ENCODE results near the gene RPA1. TPM values are rescaled to one million over a fixed set of nuclear protein-coding genes. Genes with fewer than 3 reads are reported as not detected.
"Not testable (repeated sequence)": the region's sequence is repeated elsewhere in the genome, so short reads cannot be mapped to it uniquely, and the experiment has no call there.

RPA1 gene
- total RNA-seq, 1 experiment from 2014 or later, result 41.1 TPM

DNA sequence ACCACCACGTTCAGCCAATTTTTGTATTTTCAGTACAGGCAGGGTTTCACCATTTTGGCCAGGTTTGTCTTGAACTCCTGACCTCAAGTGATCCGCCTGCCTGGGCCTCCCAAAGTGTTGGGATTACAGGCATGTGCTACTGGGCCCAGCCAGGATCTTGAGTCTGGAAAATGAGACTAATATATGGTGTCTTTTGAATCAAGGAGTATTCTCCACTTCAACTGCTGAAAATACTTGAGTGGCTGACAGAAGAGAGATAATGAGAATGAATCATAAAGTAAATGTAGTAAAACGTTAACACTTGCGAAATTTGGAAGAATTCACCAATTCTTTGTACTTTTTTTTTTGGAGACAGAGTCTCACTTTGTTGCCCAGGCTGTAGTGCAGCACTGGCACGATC, 16.7 kb upstream of the RPA1 start:
- peak; percentile 27 for DNase-seq (ENCODE audit: low spot score)

- no peak for DNase-seq (ENCODE audit: low spot score)
Measured at GRCh38 chr17:1820528-1821252, 9.1 kb upstream of the RPA1 start.

- DNase-seq (ENCODE audit: low spot score), result peak; percentile 33
Measured at GRCh38 chr17:1829216-1829591, 601 bp upstream of the RPA1 start.

DNA sequence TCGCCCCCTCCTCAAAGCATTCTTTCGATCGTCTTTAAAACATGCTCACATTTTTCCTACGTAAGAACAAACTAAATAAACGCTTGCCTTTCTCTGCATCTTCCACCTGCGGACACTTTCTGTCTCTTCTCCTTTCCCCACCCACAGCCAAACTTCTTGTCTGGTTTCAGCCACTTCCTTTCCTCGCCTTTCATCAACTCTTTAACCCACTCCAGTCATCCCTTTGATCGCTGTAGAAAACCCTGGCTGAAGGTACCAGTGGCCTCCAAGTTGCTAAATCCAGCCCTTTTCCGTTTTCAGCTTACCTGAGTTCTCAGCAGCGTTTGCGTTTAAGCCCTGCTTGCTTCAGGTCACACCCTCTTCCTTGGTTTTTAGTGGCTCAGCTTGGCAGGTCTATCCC, 483 bp downstream of the RPA1 start:
- DNase-seq (ENCODE audit: low spot score), result peak; percentile 26

DNA sequence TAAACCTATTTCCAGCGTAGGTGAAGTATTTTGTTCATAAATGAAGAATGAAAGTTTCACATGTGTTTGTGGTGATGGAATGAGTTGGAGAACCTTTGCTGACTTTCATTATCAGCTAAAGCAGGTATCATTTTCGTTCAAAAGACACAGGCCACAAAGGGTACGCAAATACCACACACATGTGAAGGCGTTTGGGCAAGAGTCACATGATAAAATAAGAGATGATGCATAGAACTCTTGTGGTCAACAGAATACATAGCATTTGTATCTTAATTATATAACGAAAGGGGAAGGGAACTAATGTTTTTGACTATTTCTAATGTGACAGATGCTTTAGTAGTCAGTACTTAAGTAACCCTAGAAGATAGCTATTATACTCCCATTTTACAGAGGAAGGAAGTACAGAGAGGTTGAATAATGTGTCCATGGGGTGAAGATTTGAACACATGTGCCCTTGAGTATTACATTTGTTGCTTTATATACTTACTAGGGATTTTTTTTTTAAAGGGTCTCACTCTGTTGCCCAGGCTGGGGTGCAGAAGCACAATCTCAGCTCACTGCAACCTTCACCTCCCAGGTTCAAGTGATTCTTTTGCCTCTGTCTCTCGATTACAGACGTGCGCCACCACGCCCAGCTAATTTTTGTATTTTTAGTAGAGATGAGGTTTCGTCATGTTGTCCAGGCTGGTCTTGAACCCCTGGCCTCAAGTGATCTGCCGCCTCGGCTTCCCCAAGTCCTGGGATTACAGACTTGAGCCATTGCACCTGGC, 4.8 kb downstream of the RPA1 start:
- no peak for DNase-seq (ENCODE audit: low spot score)

GRCh38 chr17:1839516-1839915, 9.7 kb downstream of the RPA1 start:
- no peak for DNase-seq (ENCODE audit: low spot score)

GRCh38 chr17:1843947-1844346, 14.1 kb downstream of the RPA1 start:
- no peak for DNase-seq (ENCODE audit: low spot score)

DNA sequence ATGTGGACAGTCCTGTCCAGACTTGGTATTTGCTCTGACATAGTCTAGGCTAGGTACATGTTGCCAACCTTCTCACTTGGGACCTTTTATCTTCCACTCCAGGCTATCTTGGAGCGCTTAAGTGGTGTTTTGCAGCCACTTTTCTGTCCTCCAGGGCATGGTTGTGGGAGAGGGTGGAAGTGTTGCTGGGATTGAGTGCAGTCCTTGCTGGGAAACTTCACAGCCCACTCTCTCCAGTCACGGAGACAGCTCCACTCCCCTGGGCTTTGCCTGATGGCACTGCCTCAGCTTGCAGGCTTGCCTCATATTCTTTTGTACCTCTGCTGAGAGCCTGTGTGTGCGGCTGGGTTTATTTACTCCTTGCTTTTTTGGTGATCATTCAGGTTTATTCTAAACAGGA, 17.4 kb downstream of the RPA1 start:
- no peak for DNase-seq (ENCODE audit: low spot score)

- no peak for DNase-seq (ENCODE audit: low spot score)
Measured at GRCh38 chr17:1852327-1852726, 22.5 kb downstream of the RPA1 start.

GRCh38 chr17:1853698-1854097, 23.9 kb downstream of the RPA1 start:
- DNase-seq (ENCODE audit: low spot score), result no peak

DNA sequence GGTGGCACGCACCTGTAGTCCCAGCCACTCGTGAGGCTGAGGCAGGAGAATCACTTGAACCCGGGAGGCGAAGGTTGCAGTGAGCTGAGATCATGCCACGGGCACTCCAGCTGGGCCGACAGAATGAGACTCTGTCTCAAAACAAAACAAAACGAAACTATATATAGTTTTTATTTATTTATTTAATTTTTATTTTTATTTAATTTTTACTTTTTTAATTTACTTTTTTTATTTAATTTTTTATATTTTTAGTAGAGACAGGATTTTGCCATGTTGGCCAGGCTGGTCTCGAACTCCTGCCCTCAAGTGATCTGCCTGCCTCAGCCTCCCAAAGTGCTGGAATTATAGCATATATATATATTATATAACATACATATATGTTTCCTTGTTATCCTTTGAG, 26.7 kb downstream of the RPA1 start:
- DNase-seq (ENCODE audit: low spot score), result not testable (repeated sequence)

GRCh38 chr17:1860978-1861377, 31.2 kb downstream of the RPA1 start:
- no peak for DNase-seq (ENCODE audit: low spot score)

GRCh38 chr17:1861391-1862010, 31.7 kb downstream of the RPA1 start:
- DNase-seq (ENCODE audit: low spot score), result no peak

DNA sequence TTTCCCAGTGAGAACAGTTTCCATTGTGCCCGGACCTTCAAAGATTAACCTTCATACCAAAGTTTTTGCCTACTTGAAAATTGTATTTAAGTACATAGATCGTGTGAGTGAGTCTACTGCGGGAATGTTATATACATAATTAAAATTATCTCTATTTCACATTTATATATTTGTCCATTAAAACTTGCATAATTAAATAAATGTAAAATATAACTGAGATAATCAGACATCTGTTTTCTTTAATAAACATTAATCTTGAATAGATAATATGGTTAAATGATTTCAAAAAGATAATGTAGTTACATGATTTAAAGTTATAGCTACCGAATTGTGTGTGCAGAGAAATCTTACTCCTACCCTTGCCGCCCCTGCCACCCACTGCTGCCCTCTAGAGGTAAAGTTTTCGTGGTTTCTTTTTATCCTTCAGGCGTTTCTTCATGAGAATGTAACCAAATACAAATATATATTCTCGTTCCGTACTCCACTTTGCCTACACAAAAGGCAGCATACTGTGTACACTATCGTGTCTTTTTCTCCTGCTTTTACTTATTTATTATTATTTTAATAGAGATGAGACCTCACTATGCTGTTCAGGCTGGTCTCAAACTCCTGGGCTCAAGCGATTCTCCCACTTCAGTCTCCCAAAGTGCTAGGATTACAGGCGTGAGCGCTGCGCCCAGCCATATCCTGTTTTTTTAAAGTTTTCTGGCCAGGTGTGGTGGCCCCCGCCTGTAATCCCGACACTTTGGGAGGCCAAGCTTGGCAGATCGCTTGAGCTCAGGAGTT, 35.6 kb downstream of the RPA1 start:
- peak; percentile 54 for DNase-seq (ENCODE audit: low spot score)

- DNase-seq (ENCODE audit: low spot score), result no peak
Measured at GRCh38 chr17:1867307-1867706, 37.5 kb downstream of the RPA1 start.

DNA sequence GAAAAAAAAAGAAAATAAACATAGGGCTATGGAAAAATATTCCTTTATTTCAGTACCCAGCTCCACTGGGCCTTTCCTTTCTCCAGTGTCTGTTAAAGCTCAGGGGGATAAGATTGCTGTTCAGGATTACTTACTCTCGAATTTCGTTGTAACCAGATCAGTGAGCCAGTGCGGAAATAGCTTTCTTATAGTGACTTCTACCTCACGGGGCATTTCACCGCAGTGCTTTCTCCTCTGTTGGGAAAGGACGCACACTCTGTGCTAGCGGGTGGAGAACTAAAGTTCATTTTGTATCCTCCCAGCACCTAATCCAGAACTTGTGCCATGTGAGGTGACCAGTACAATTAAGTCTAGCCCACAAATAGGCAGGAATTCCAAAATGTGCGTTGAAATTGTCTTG, 38.3 kb downstream of the RPA1 start:
- no peak for DNase-seq (ENCODE audit: low spot score)

DNA sequence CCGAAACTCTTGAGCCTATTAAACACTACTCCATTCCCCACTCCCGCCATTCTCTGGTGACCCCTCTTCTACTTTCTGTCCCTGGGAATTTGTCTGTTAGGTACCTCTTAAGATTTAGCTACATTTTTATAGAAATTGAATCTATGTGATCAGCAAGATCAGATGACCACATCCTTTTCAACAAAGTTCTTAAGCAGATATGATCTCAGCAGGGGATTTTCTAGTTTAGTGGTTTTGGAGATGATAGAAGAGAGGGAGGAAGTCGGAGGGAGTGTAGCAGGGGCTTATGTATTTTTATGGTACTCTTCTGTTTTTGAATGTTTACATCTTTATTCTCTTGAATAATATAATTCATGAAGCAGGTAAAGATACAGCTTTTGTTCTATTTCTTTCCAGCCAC, 40.8 kb downstream of the RPA1 start:
- no peak for DNase-seq (ENCODE audit: low spot score)

GRCh38 chr17:1871756-1872155, 42.0 kb downstream of the RPA1 start:
- no peak for DNase-seq (ENCODE audit: low spot score)

DNA sequence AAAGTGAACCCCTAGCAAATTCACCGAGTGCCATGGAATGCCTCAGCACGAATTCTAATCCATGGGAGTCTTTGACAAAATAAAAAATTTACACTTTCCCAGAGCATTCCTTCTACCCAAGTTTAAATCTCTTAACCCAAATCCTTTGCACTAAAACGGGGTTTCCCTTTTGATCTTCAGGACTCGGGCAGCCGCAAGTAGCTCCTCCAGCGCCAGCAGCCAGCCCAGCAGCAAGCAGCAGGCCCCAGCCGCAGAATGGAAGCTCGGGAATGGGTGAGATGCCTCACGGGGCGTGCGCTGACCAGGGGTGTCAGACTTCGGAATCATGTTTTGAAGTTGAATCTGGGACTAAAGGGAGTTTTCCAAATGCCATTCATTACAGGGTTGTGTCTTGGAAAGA, 42.4 kb downstream of the RPA1 start:
- DNase-seq (ENCODE audit: low spot score), result no peak

GRCh38 chr17:1872976-1873375, 43.2 kb downstream of the RPA1 start:
- no peak for DNase-seq (ENCODE audit: low spot score)

GRCh38 chr17:1873418-1873817, 43.6 kb downstream of the RPA1 start:
- no peak for DNase-seq (ENCODE audit: low spot score)

GRCh38 chr17:1875597-1875996, 45.8 kb downstream of the RPA1 start:
- DNase-seq (ENCODE audit: low spot score), result no peak
